GM19397 (cell line): ENCODE results near the gene DNAAF5.

Source experiments
- ATAC-seq: cut with Tn5 transposase; IDR thresholded peaks from one replicate; pipeline ENCODE4 v1.9.1; 2021; ENCODE audit warnings: mild to moderate bottlenecking, moderate library complexity; ENCODE audit not compliant: unreplicated experiment

The DNAAF5 gene

DNA sequence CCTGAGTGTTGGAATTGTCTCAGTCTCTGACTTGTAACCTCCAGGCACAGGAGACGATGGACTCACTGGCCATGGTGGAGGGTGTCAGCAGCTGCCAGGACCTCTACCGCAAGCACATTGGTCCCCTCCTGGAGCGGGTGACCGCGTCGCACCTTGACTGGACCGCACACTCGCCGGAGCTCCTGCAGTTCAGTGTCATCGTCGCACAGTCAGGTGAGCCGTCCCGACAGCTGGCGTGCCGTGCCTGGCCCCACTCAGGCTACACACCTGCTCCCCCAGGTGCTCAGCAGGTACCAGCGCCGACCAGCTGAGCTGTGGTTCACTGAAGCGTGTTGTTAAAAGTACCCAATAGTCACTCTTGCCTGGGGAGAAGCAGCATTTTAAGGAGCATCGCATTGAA, 37.3 kb downstream of the DNAAF5 start:
- no peak for ATAC-seq

DNA sequence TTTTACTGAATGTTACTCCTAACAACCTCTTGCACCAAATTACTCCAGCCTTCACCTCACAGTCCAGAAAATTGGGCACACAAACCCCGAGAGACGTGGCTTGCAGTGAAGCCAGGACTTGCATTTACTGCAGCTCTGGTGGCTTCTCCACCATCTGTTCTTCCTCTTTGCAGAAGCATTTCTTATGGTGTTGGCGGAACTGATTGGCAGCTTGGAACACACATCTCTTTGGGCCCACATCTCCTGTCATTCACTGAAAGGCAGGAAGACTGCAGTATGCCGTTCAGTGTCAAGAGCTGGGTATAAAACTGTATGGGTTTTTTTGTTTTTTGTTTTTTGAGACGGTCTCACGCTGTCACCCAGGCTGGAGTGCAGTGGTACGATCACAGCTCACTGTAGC, 38.9 kb downstream of the DNAAF5 start:
- ATAC-seq: no peak

DNA sequence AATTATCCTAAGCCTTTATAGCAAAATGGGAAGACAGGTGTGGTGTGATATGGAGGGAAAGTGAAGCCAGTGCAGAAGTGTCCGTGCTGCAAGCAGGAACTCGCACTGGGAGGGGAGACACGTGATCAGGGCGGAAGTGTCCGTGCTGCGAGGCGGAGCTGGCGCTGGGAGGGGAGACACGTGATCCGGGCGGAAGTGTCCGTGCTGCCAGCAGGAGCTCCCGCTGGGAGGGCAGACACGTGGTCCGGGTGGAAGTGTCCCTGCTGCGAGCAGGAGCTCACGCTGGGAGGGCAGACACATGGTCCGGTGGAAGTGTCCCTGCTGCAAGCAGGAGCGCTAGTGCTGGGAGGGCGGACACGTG, 41.1 kb downstream of the DNAAF5 start:
- no peak for ATAC-seq

DNA sequence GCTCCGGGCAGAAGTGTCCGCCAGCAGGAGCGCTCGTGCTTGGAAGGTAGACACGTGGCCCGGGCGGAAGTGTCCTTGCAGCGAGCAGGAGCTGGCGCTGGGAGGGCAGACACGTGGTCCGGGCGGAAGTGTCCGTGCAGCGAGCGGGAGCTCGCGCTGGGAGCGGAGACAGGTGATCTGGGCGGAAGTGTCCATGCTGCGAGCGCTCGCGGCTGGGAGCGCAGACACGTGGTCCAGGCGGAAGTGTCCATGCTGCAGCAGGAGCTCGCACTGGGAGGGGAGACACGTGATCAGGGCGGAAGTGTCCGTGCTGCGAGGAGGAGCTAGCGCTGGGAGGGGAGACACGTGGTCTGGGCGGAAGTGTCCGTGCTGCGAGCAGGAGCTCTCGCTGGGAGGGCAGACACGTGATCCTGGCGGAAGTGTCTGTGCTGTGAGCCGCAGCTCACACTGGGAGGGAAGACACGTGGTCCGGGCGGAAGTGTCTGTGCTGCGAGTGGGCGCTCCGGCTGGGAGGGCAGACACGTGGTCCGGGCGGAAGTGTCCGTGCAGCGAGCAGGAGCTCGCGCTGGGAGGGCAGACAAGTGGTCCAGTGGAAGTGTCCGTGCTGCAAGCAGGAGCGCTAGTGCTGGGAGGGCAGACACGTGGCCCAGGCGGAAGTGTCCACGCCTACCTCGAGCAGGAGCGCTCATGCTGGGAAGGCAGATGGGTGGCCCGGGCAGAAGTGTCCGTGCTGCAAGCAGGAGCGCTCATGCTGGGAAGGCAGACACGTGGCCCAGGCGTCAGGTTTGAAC, 41.6 kb downstream of the DNAAF5 start:
- ATAC-seq: no peak

DNA sequence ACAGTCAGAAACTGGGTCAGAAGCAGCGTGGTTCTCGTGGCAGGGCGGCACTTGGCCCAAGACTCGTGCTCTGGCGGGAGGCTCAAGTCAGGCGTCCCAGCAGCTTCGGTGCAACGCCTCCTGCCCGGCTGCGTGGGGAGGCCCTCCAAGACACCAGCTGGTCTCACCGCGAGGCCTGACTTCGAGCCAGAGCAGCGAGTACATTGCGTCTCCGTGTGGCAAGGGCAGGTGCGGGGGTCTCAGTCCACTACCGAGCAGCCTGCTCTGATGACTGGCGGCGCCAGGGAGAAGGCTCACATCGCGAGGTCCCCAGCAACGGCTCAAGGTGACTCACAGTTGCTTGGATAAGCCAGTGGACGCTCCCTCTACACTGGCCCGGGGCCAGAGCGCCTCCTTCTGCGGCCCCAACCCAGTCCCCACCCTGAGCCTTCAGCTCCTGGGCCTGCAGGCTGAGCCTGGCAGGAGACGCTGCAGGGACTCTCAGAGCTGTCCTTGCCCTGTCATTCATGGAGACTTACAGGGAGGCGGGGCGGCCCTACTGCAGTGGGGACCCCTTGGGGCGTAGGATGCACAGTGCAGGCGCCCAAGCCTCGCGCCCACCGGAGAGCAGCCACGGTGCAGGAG, 42.5 kb downstream of the DNAAF5 start:
- no peak for ATAC-seq

DNA sequence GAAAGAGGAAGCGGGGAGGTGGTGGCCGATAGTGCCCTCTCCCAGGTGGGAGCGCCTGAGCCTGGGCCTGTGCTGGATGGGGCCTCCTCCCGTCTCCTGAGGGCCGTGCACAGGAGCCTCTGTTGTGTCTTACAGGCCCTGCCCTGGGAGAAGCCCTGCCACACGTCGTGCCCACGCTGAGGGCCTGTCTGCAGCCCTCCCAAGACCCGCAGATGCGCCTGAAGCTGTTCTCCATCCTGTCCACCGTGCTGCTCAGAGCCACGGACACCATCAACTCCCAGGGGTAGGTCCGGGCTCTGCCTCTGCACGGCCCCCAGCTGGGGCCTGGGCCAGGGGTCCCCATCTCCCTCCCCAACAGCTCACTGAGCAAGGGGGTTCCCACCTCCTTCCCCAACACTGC, 43.8 kb downstream of the DNAAF5 start:
- ATAC-seq: no peak

DNA sequence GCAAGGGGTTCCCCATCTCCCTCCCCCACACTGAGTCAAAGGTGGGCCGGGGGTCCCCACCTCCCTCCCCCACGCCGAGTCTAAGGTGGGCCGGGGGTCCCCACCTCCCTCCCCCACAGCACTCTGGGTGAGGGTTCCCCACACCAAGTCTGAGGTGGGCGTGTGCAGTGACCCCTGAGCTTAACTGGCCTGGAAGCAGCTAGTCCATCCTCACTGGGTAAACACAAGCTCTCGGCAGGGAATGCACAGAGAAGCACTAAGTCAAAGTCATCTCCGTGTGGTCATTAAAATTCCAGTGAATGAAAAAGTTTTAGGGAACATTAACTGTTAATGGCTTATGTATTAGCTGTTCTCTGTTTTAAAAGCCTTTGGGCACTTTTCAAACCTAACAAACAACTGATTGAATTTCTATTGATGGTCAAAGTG, 44.3 kb downstream of the DNAAF5 start:
- ATAC-seq: no peak

DNA sequence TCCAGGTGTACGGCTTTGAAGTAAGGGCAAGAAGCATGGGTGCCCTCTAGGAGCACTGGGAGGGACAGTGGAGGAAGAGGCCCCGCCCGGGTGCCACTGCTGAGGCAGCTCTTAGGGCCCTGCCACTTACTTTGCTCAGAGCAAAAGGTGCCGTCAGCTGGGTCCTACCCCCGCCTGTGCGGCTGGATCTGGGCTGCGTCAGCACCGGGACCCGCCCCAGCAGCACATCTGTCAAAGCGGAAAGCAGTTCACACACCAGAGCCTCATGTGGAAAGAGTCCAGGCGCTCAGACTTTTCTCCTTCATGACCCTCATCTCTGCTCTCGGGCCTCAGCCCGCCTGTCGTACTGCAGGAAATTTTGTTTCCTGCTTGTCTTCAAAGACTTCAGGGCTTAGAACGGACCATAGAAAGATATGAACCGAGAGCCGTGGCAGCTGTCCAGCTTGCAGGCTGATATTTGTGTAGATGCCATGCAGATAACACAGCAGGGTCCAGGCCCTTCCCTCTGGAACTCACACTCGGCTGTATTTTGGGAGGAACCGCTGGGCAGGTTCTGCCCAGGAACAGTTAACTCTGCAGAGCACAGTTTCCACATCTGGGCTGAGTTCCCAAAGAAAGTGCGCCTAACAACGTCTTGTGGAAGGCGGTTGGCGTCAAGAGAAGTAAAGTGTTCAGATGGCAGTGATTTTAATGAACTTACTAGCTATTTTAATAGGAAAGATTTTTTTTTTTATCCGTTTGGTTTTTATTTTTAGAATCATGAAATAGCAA, 44.9 kb downstream of the DNAAF5 start:
- no peak for ATAC-seq

DNA sequence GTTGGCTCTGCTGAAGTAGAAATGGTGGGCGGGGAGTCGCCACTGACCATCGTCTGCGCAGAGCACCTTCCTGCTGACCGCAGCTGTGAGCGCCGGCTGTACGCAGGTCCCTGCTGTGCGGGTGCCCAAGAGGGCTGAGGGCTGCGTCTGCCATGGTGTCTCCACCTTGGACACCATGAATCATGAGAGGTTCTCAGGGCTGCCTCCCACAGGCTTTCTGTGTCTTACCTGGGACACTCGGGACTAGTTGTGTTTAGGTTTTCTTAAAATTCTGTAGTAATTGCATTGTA, 45.5 kb downstream of the DNAAF5 start:
- ATAC-seq: no peak

DNA sequence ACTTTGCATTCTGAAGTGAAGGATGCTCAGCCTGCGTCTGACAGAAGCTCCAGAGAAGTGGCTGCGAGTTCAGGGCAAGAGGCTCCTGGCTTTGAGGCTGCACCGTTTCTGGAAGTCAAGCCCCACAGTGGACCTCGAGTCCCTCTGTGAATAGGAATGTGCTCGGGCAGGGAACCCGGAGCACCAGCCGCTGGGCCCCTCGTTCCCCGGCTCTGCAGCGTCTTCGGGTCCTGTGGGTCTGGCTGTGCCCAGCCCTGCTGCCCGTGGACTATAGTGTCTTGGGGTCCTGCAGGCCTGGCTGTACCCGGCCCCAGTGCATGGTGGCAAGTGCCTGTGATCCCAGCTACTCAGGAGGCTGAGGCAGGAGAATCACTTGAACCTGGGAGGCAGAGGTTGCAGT, 45.9 kb downstream of the DNAAF5 start:
- no peak for ATAC-seq

DNA sequence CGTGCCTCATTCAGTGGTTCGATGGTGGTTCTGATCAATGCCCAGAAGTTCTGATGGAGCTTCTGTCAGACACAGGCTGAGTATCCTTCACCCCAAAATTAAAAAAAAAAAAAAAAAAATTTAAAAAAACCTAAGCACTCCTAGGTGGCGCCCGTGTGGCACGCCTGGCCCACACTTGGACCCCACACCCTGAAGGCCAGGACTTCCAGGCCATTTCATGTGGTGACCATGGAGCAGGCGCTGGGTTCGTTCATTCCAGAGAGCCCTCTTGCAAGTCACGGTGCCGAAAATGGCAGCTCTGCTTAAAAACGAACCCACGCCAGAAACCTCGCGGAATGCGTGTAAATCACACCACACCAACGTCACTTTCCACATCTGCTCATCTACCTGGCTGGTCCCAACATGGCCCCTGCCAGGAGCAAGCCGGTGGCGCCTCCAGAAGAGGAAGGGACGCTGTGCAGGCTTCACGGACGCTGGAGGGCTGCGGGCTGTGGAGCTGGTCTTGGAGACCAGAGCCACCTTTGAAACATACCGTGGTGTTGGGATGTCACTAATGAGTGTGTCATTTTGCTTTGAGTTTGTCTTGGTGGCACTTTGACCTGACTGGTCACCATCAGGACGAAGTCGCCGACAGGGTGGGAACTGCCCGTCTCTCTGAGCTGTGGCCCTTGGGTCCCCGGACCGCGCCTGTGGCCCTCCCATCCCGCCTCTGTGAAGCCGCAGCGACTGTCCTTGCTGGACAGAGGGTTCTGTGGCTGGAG, 46.5 kb downstream of the DNAAF5 start:
- no peak for ATAC-seq

DNA sequence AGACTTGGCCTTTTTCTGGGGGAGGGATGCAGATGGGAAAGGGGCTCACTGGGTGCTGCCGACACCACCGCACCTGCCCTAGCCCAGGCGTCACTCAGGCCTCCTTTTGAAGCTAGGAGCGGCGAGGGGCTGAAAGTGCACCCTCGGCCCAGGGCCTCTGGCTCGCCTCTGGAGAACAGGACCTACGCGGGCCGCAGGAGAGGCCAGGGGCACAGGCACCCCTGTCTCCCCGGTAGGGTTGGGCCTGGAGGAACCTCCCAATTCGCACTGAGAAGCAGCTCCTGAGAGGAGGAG, 47.1 kb downstream of the DNAAF5 start:
- no peak for ATAC-seq

DNA sequence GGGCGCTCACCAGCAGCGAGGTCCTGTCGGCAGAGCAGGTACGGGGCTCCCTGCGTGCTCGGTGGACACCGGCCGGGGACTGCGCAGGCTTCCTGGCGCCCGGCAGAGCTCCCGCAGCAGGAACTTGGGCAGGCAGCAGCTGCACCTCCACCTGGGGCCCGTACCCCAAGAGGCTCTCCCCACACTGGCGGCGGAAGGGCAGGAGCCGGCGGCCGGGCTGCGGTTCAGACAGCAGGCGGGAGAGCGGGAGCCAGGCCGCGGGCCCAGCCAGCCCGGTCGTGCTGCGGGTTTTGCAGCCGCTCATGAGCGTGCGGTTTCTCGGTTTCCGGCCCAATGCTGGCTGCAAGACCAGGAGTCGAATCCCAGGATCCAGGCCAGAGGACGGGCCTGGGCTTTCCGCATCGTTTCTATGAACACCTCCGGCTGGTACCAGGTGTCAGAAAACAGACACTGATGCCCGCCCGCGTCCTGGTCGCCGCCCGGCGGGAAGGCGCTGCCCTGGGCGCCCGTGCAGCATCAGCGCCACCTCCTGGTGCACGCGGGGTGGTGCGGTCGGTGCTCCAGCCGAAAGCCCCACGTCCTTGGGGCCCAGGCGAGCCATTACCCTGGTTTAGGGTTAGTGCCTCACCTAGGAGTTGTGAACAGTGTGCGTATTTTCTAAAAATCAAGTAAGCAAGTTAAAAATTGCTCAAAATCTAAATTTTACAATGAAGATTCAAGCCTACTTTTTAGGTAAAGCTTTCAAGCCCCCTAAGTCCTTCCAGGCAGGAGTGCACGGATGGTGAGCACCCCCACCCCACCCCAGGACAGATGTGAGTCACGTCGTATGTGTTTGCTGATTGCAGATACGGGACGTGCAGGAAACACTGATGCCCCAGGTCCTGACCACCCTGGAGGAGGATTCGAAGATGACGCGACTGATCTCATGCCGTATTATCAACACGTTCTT, 47.9 kb downstream of the DNAAF5 start:
- no peak for ATAC-seq

DNA sequence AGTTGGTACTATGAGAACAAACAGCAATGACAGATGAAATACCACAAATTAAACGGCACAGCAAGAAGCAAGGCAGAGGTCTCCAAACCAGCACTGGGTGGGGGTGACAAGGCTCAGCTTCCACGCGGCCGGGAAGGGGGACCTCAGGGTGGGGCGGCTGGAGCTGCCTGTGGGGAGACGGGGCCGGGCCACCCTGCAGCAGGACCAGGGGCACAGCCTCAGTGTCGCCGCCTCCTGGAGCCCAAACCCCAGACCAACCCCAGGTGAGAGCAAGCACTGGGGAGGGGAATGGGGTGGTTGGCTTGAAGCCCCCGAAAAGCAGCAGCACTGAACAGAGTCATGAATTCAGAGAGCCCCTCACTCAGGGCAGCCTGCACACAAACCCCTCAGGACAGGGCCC, 49.9 kb downstream of the DNAAF5 start:
- ATAC-seq: no peak

DNA sequence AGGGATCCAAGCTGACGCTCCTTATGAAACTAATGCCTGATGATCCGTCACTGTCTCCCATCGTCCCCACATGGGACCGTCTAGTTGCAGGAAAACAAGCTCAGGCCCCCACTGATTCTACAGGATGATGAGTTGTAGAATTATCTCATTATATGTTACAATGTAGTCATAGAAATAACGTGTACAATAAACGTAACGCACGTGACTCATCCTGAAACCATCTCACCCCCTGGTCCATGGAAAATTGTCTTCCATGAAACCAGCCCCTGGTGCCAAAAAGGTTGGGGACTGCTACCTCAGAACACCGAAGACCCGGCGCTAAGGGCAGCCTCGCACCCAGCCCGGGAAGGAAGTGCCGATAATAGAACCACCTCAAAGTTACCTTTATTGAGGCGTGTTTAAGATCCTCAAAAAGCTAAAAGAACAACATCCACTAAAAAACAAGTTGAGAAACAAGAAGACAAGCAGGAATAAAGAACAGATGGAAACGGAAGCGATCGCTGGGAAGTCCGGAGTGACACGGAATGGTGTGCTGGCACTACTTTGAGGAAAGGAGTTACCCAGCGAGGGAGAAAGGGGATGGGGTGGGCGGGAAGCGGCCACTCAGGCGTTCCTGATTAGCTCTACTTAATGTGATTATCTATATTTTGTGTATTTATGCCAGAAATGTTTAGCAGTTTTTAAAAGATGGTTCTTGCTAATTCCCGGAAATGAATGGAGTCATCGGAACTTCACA, 50.7 kb downstream of the DNAAF5 start:
- no peak for ATAC-seq

DNA sequence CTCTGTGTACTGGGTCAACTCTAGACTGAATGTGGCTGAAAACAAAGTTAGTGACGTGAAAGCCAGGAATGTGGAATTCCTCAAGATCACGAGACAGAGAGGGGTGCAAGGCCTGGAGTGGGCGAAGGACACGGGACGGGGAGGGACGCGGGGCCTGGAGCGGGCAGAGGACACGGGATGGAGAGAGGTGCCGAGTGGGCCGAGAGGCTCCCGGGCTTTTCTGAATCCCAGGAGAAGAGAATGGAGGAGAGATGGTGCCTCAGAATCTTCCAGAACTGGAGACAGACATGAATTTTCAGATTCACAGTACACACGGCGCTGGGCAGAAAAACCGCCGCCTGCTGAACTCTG, 51.2 kb downstream of the DNAAF5 start:
- no peak for ATAC-seq

DNA sequence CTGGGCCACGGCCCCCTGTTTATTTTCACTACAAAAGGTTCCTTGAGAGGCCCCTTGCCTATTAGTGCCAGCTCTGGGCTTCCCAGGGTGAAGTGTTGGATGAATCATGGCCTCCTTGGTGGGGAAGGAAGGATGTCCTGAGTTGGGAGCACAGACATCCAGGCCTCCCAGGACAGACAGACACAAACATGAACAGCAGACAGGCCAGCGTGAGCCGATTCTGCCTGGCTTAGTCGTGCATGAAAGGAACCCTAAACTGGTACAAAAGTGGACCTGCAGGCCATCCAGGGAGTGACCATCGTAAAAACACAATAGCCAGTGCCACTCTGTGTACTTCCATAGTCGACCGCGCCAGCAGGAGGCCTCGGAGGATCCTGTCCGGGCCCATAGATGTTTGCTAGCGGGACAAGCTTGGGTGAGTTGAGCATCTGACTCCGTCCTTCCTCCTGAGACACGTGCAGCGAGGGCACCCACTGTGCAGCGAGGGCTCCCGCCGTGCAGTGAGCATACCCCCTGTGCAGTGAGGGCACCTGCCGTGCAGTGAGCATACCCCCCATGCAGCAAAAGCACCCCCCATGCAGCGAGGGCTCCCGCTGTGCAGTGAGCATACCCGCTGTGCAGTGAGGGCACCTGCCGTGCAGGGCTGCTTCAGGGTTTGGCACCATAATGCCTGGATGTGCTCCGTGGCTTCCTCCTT, 51.9 kb downstream of the DNAAF5 start:
- ATAC-seq: no peak

DNA sequence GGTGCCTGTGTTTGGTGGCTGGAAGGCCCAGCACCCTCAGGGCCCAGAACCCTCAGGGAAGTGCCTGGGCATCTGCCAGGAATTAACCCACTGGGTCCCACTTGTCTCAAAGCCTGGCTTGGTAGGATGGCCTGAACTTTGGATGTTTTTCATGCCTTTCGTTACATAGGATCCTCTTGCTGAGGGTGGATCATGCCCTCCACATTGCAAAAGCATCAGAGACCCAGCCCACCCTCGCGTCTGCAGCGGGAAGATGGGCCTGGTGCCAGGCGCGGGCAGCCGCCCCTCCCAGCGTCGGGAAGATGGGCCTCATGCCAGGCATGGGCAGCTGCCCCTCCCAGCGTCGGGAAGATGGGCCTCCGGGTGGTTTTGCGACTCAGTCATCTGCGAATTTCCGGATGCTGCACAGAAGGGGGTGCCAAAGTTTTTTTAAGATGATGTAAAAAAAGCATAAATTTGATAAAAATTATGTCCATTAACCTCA, 52.5 kb downstream of the DNAAF5 start:
- no peak for ATAC-seq

DNA sequence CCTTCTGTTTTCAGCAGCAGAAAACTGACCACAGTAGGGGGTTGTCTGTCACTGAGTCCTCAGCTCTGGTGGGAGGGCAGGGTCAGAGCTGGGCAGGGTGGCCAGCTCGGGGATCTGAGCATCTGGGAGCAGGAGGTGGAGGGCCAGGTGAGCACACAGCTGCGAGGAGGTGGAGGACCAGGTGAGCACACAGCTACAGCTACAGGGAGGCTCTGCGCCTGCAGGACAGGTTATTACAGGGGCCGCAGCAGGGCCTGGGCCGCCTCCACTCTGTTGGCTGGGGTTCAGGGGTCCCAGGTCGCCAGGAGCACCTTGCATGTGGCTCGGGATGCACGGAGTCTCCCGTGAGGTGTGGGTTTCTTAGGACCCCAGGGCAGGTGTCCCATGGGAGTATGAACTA, 53.0 kb downstream of the DNAAF5 start:
- ATAC-seq: no peak
